Measurements from ENCODE around the gene IFITM1. TPM values are rescaled to one million over a fixed set of nuclear protein-coding genes. Genes with fewer than 3 reads are reported as not detected.

The IFITM1 gene
- total RNA-seq, 1 experiment from 2014 or later = 3.2 TPM

DNA sequence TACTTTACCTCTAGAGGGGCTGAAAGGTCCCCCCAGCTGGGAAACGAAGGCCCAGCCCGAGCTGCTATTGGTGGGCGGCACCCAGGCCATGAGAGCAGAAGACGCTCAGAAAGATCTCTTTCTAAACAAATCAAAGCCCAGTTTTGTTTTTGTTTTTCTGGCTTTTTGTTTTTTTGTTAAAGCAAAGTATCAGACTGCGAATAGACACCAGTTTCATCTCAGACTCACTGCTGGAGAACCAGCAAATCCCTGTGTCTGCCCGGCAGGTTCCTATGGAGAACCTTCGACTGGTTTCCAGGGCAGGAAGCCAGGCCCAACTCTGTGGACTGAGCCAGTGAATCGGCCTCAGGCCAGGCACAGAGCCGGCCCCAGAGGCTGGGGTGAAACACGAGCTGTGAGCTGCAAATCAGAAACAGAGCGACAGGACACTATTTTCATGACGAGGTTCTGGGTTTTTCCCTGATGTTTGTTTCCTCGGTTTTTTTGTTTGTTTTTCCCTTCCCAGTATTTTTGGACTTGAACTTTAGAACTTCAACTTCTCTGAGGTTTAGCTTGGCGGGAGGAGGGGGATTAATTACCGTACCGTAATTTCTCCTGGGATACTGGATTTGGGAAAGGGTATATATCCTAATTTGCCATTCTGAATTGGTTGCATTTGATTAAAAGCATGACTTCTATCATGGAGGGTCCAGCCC is 39.5 kb downstream of the IFITM1 start:
- H3K9me3 ChIP-seq = no peaks in the 10 kb centered on the region; the same call in 1 of the 2 replicates
- Mint-ChIP-seq H3K9me3 (ENCODE audit: unreplicated experiment) (no peaks in the 10 kb centered on the region), H3K36me3 (ENCODE audit: insufficient read depth, unreplicated experiment) (no peaks in the 10 kb centered on the region), H3K27ac (ENCODE audit: unreplicated experiment) (peak overlapping the region; percentile 28), H3K27me3 (ENCODE audit: insufficient read depth, unreplicated experiment) (no peaks in the 10 kb centered on the region), H3K4me3 (ENCODE audit: unreplicated experiment) (no peak overlapping the region), H3K4me1 (ENCODE audit: low read depth, unreplicated experiment) (peaks cover 32% of the 10 kb centered on the region)
- H3K4me3 ChIP-seq (ENCODE audit: low read depth, low read length) = no peak overlapping the region
- no peak for DNase-seq
- TF ChIP-seq, protein P1, sequence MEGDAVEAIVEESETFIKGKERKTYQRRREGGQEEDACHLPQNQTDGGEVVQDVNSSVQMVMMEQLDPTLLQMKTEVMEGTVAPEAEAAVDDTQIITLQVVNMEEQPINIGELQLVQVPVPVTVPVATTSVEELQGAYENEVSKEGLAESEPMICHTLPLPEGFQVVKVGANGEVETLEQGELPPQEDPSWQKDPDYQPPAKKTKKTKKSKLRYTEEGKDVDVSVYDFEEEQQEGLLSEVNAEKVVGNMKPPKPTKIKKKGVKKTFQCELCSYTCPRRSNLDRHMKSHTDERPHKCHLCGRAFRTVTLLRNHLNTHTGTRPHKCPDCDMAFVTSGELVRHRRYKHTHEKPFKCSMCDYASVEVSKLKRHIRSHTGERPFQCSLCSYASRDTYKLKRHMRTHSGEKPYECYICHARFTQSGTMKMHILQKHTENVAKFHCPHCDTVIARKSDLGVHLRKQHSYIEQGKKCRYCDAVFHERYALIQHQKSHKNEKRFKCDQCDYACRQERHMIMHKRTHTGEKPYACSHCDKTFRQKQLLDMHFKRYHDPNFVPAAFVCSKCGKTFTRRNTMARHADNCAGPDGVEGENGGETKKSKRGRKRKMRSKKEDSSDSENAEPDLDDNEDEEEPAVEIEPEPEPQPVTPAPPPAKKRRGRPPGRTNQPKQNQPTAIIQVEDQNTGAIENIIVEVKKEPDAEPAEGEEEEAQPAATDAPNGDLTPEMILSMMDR (IDR thresholded peaks at IDR 0.05; ENCODE audit: insufficient read depth in 1 of 2, low read depth in 1 of 2, low read length in 1 of 2, severe bottlenecking in 1 of 2, unreplicated experiment in 1 of 2) = no peak
- H3K36me3 ChIP-seq (ENCODE audit: control insufficient read depth, insufficient read depth, low read length) = no peaks in the 10 kb centered on the region
- intact Hi-C loops (cut with micrococcal nuclease; ENCODE audit: unreplicated experiment) = no loop called here
- no peaks in the 10 kb centered on the region for H3K27me3 ChIP-seq (replicated peaks; ENCODE audit: control insufficient read depth, insufficient read depth, low read length)
- ChIA-PET POLR2A (no interaction called here), CTCF (interaction anchor here (4.0 kb wide), 1 partner anchor 103 kb away, joined by 15 read pairs; no protein-coding TSS in a partner anchor)
- BruUV-seq (replicated peaks) = no TSS peak
- peaks cover 36% of the 10 kb centered on the region for H3K4me1 ChIP-seq

GRCh38 chr11:355581-356458 is 42.0 kb downstream of the IFITM1 start:
- H3K4me3 ChIP-seq (ENCODE audit: low read depth, low read length) = peak overlapping the region; percentile 57

More at GRCh38 chr11:355581-356458, 42.0 kb downstream of the IFITM1 start:
- Mint-ChIP-seq H3K4me3 (ENCODE audit: unreplicated experiment) (peak overlapping the region; percentile 52), H3K4me1 (ENCODE audit: low read depth, unreplicated experiment) (peaks cover 20% of the 10 kb centered on the region), H3K36me3 (ENCODE audit: insufficient read depth, unreplicated experiment) (no peaks in the 10 kb centered on the region), H3K27me3 (ENCODE audit: insufficient read depth, unreplicated experiment) (no peaks in the 10 kb centered on the region), H3K9me3 (ENCODE audit: unreplicated experiment) (no peaks in the 10 kb centered on the region), H3K27ac (ENCODE audit: unreplicated experiment) (peak overlapping the region; percentile 46)
- no peaks in the 10 kb centered on the region; the same call in 1 of the 2 replicates for H3K9me3 ChIP-seq
- BruUV-seq (replicated peaks) = TSS peak; percentile 94
- H3K4me1 ChIP-seq = peaks cover 29% of the 10 kb centered on the region
- intact Hi-C loops (cut with micrococcal nuclease; ENCODE audit: unreplicated experiment) = loop anchor here (5.0 kb wide), 1 partner anchor 49 kb away; the partner anchor contains the start of gene IFITM2
- POLR2A ChIA-PET = interaction anchor here (0.5 to 1.8 kb wide), 13 partner anchors 15 to 213 kb away, joined by 3 to 10 read pairs (median 4); partner anchors contain the start of genes BET1L, IFITM2, PKP3 and RIC8A
- peak; percentile 94 to 95 for DNase-seq
- TF ChIP-seq, protein P1 (IDR thresholded peaks at IDR 0.05; ENCODE audit: insufficient read depth in 1 of 2, low read depth in 1 of 2, low read length in 1 of 2, severe bottlenecking in 1 of 2, unreplicated experiment in 1 of 2) = no peak
- CTCF ChIA-PET = interaction anchor here (0.6 to 4.0 kb wide), 13 partner anchors 16 to 149 kb away, joined by 3 to 15 read pairs (median 5); partner anchors contain the start of genes BET1L and RIC8A
- H3K27me3 ChIP-seq (replicated peaks; ENCODE audit: control insufficient read depth, insufficient read depth, low read length) = no peaks in the 10 kb centered on the region
- no peaks in the 10 kb centered on the region for H3K36me3 ChIP-seq (ENCODE audit: control insufficient read depth, insufficient read depth, low read length)

All from Caco-2 (cell line).